ENCODE data around the gene B4GAT1. TPM values are rescaled to one million over a fixed set of nuclear protein-coding genes. Genes with fewer than 3 reads are reported as not detected.

The B4GAT1 gene
- total and polyA plus RNA-seq, 2 of the 13 experiments (the other 11 are each of a cell fraction or from before 2014, with no cell fraction given), result 40.4 to 109 TPM

DNA sequence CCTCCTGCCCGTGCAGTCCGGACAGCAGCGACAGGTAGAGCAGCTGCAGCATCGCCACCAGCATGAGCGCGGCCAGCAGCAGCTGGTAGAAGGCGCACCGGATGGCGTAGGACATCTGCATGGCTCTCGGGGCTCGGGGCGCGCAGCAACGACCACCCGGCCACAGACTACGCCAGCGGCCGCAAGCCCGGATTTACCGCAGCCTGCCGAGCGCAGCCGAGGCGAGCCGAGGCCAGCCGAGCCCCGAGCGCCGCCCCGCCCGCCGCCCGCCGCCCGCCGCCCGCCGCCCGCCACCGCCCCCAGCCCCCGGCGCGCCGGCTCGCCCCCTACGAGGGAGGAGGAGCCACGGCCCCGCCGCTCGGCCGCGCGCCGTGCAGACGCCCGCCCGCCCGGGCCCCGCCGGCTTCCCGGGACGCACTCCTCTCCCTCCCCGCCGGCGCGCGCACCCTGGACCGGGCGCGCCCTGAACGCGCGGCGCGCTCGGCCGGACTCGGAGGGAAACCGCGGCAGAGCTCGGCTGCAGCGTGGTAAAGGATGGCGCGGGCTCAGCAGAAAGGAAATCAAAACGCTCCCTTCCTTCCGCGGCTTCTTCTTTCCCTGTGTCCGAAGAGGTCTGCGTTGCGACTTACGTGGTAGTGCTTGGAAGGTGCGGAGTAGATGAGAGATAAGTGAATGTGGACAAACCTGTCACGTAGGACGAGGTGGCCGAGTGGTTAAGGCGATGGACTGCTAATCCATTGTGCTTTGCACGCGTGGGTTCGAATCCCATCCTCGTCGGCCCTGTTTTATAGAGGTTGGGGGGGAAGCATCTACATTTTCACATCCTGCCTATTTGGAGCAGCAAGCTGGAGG, at the start of gene B4GAT1 (continued):
- TF ChIP-seq, protein P1, sequence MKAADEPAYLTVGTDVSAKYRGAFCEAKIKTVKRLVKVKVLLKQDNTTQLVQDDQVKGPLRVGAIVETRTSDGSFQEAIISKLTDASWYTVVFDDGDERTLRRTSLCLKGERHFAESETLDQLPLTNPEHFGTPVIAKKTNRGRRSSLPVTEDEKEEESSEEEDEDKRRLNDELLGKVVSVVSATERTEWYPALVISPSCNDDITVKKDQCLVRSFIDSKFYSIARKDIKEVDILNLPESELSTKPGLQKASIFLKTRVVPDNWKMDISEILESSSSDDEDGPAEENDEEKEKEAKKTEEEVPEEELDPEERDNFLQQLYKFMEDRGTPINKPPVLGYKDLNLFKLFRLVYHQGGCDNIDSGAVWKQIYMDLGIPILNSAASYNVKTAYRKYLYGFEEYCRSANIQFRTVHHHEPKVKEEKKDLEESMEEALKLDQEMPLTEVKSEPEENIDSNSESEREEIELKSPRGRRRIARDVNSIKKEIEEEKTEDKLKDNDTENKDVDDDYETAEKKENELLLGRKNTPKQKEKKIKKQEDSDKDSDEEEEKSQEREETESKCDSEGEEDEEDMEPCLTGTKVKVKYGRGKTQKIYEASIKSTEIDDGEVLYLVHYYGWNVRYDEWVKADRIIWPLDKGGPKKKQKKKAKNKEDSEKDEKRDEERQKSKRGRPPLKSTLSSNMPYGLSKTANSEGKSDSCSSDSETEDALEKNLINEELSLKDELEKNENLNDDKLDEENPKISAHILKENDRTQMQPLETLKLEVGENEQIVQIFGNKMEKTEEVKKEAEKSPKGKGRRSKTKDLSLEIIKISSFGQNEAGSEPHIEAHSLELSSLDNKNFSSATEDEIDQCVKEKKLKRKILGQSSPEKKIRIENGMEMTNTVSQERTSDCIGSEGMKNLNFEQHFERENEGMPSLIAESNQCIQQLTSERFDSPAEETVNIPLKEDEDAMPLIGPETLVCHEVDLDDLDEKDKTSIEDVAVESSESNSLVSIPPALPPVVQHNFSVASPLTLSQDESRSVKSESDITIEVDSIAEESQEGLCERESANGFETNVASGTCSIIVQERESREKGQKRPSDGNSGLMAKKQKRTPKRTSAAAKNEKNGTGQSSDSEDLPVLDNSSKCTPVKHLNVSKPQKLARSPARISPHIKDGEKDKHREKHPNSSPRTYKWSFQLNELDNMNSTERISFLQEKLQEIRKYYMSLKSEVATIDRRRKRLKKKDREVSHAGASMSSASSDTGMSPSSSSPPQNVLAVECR (CRISPR knock-in tag; IDR thresholded peaks at IDR 0.05; ENCODE audit: borderline replicate concordance), result peak; percentile 57; the same call in 1 of the 2 replicates
- peak; percentile 55; the same call in 1 of the 2 replicates for TF ChIP-seq ZNF709 (CRISPR knock-in tag; IDR thresholded peaks at IDR 0.05)
- peak; percentile 1; the same call in 1 of the 2 replicates for TF ChIP-seq SRY (CRISPR knock-in tag; IDR thresholded peaks at IDR 0.05)
- TF ChIP-seq, protein P2, sequence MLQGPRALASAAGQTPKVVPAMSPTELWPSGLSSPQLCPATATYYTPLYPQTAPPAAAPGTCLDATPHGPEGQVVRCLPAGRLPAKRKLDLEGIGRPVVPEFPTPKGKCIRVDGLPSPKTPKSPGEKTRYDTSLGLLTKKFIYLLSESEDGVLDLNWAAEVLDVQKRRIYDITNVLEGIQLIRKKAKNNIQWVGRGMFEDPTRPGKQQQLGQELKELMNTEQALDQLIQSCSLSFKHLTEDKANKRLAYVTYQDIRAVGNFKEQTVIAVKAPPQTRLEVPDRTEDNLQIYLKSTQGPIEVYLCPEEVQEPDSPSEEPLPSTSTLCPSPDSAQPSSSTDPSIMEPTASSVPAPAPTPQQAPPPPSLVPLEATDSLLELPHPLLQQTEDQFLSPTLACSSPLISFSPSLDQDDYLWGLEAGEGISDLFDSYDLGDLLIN (CRISPR knock-in tag; IDR thresholded peaks at IDR 0.05; ENCODE audit: borderline replicate concordance), result no peak
- 0 out of 2 replicates have a peak, but pooled peaks have one; percentile 29 for TF ChIP-seq KLF9 (CRISPR knock-in tag; IDR thresholded peaks at IDR 0.05; ENCODE audit: low read depth)
- no peak for TF ChIP-seq LCORL (IDR thresholded peaks at IDR 0.05)
- TF ChIP-seq LCORL (CRISPR knock-in tag; IDR thresholded peaks at IDR 0.05), result no peak
- TF ChIP-seq CBFB (CRISPR knock-in tag; IDR thresholded peaks at IDR 0.05), result peak; percentile 66; the same call in 1 of the 2 replicates
- TF ChIP-seq, protein P3, sequence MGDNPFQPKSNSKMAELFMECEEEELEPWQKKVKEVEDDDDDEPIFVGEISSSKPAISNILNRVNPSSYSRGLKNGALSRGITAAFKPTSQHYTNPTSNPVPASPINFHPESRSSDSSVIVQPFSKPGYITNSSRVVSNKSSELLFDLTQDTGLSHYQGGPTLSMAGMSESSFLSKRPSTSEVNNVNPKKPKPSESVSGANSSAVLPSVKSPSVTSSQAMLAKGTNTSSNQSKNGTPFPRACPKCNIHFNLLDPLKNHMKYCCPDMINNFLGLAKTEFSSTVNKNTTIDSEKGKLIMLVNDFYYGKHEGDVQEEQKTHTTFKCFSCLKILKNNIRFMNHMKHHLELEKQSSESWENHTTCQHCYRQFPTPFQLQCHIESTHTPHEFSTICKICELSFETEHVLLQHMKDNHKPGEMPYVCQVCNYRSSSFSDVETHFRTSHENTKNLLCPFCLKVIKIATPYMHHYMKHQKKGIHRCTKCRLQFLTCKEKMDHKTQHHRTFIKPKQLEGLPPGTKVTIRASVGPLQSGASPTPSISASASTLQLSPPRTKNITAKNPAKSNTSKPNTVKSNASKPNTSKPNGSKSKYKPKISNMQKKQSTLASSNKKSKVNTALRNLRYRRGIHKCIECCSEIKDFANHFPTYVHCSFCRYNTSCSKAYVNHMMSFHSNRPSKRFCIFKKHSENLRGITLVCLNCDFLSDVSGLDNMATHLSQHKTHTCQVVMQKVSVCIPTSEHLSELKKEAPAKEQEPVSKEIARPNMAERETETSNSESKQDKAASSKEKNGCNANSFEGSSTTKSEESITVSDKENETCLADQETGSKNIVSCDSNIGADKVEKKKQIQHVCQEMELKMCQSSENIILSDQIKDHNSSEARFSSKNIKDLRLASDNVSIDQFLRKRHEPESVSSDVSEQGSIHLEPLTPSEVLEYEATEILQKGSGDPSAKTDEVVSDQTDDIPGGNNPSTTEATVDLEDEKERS (CRISPR knock-in tag; IDR thresholded peaks at IDR 0.05), result no peak
- TF ChIP-seq, protein P4, sequence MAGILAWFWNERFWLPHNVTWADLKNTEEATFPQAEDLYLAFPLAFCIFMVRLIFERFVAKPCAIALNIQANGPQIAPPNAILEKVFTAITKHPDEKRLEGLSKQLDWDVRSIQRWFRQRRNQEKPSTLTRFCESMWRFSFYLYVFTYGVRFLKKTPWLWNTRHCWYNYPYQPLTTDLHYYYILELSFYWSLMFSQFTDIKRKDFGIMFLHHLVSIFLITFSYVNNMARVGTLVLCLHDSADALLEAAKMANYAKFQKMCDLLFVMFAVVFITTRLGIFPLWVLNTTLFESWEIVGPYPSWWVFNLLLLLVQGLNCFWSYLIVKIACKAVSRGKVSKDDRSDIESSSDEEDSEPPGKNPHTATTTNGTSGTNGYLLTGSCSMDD (CRISPR knock-in tag; IDR thresholded peaks at IDR 0.05), result no peak
- peak; percentile 87; the same call in 1 of the 2 replicates for TF ChIP-seq KDM3A (CRISPR knock-in tag; IDR thresholded peaks at IDR 0.05; ENCODE audit: low read depth)
- TF ChIP-seq, protein P5, sequence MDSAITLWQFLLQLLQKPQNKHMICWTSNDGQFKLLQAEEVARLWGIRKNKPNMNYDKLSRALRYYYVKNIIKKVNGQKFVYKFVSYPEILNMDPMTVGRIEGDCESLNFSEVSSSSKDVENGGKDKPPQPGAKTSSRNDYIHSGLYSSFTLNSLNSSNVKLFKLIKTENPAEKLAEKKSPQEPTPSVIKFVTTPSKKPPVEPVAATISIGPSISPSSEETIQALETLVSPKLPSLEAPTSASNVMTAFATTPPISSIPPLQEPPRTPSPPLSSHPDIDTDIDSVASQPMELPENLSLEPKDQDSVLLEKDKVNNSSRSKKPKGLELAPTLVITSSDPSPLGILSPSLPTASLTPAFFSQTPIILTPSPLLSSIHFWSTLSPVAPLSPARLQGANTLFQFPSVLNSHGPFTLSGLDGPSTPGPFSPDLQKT (CRISPR knock-in tag; IDR thresholded peaks at IDR 0.05; ENCODE audit: borderline replicate concordance), result no peak
- TF ChIP-seq STAG1 (CRISPR knock-in tag; IDR thresholded peaks at IDR 0.05), result no peak
- no peak for TF ChIP-seq NR3C1 (CRISPR knock-in tag; IDR thresholded peaks at IDR 0.05)
